Small intestine (tissue), 7 donors: ENCODE data around the gene REXO1. TPM values are rescaled to one million over a fixed set of nuclear protein-coding genes. Genes with fewer than 3 reads are reported as not detected.
A peak's percentile ranks its signal among the peaks of the same experiment; 100 is the strongest.

Experiments
- DNase-seq, 2 donors: peaks; one replicate each; pipeline versions ENCODE4 v3.0.0 to v3.0.0-alpha.2; 2013
- FAIRE-seq: peaks from 2 replicates; lab custom pipeline; 2012; peaks lifted over from hg19 to GRCh38; lab: Jason Lieb, UNC
- H3K27ac ChIP-seq, 3 donors: one replicate each; pipeline ENCODE4 v1.5.1; 2013; ENCODE audit warnings: low read length in 2 of 3, mild to moderate bottlenecking in 2 of 3, control low read depth in 1 of 3, inconsistent platforms in 1 of 3, low read depth in 1 of 3, moderate library complexity in 1 of 3
- H3K27me3 ChIP-seq, 3 donors: one replicate each; pipeline ENCODE4 v1.6.1; 2013; ENCODE audit warnings: low read length in 3 of 3, inconsistent platforms in 1 of 3; ENCODE audit not compliant: control insufficient read depth in 3 of 3, insufficient read depth in 3 of 3
- H3K36me3 ChIP-seq, 3 donors: one replicate each; pipeline ENCODE4 v1.6.1; 2013; ENCODE audit warnings: low read length in 3 of 3, inconsistent platforms in 1 of 3, low read depth in 1 of 3, mild to moderate bottlenecking in 1 of 3, moderate library complexity in 1 of 3; ENCODE audit not compliant: control insufficient read depth in 3 of 3, insufficient read depth in 2 of 3
- H3K4me1 ChIP-seq, 3 donors: one replicate each; pipeline ENCODE4 v1.6.1; 2013; ENCODE audit warnings: low read length in 2 of 3, inconsistent platforms in 1 of 3, low read depth in 1 of 3, mild to moderate bottlenecking in 1 of 3, moderate library complexity in 1 of 3; ENCODE audit not compliant: control insufficient read depth in 3 of 3, insufficient read depth in 2 of 3
- H3K4me3 ChIP-seq, 3 donors: one replicate each; pipeline ENCODE4 v1.5.1; 2013; ENCODE audit warnings: low read length in 3 of 3, control low read depth in 1 of 3, inconsistent platforms in 1 of 3, low read depth in 1 of 3, mild to moderate bottlenecking in 1 of 3, moderate library complexity in 1 of 3
- H3K9me3 ChIP-seq, 2 donors: one replicate each; pipeline ENCODE4 v1.6.1; 2013; ENCODE audit warnings: low read depth in 1 of 2, low read length in 1 of 2; ENCODE audit not compliant: control insufficient read depth in 2 of 2, insufficient read depth in 1 of 2
- WGBS, 3 donors: extraction: QIAGEN DNeasy Blood & Tissue Kit; methylation state at CpG; one replicate each; pipeline ENCODE4 v1.1.7; 2013; 5-methylcytosine and 5-hydroxymethylcytosine counted together
- polyA plus RNA-seq, 4 donors: library from polyadenylated mRNA; stranded (reverse) in 3 of 4; unstranded in 1 of 4; fragments of 200-250 nt in 3 of 4; fragments of 120-200 nt in 1 of 4; gene quantifications; one replicate each; pipeline versions ENCODE4 v1.2.1 to v1.2.3, GENCODE V29; 2013
- donor health status: healthy with polysubstance abuse.
- donor health status: control.
- donor health status: control.
- donor health status: Bipolar disorder and iron deficiency.
- donor health status: healthy.

Gene REXO1
- polyA plus RNA-seq, 4 donors = 18.4 to 31.8 (median 23.6) TPM

DNA sequence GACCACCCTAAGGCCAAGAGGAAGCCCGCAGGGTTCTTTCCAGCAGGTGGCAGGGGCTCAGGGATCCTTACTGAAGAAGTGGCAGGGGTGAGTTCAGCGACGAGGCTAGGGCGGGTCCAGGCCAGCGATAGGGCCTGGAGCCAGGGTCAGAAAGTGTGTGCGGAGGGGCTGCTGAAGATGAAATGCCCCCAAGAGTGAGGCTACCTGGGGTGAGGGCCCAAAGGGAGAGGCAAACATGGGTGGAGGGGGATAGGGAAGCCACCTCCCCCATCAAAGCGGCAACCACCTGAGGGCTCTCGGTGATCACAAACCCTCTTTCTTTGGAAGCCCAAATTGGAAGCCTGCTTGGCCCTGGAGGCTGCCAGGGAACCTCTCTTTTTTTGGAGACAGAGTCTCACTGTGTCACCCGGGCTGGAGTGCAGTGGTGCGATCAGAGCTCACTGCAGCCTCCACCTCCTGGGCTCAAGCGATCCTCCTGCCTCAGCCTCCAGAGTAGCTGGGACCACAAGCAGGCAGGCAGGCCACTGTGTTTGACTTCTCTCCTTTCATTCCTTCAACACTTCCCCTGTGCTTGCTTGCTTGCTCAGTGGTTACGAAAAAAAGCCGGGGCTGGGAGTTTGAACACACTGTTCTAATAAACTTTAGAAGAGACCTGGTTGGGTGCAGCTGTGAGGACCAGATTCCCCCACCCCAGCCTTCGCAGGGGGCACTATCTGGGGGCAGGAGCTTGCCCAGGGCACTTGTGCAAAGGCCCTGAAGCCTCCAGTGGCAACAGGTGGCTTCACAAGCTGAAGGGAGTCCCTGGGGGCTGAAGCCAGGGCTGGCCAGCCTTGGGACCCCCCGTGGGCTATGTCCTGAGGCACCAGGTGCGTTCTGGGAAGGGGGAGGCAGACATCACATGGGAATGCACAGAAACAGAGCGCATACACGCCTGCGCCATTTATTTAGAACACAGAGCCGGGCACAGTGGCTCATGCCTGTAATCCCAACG is 34.8 kb downstream of the REXO1 start:
- DNase-seq = no peak
- no peak overlapping the region for H3K27ac ChIP-seq
- peak overlapping the region in 1 of 3 donors; percentile 35 for H3K4me3 ChIP-seq
- 59 to 66% (median 61%) methylated on average over 20 to 21 of the region's 21 CpGs for WGBS, 3 donors
- no peaks in the 10 kb centered on the region for H3K9me3 ChIP-seq
- no peak for FAIRE-seq
- H3K27me3 ChIP-seq = peaks cover 0 to 2% (median 0%) of the 10 kb centered on the region in 3 donors
- peaks cover 12 to 43% (median 23%) of the 10 kb centered on the region in 3 donors for H3K36me3 ChIP-seq
- H3K4me1 ChIP-seq = peaks cover 0 to 8% (median 5%) of the 10 kb centered on the region in 3 donors

DNA sequence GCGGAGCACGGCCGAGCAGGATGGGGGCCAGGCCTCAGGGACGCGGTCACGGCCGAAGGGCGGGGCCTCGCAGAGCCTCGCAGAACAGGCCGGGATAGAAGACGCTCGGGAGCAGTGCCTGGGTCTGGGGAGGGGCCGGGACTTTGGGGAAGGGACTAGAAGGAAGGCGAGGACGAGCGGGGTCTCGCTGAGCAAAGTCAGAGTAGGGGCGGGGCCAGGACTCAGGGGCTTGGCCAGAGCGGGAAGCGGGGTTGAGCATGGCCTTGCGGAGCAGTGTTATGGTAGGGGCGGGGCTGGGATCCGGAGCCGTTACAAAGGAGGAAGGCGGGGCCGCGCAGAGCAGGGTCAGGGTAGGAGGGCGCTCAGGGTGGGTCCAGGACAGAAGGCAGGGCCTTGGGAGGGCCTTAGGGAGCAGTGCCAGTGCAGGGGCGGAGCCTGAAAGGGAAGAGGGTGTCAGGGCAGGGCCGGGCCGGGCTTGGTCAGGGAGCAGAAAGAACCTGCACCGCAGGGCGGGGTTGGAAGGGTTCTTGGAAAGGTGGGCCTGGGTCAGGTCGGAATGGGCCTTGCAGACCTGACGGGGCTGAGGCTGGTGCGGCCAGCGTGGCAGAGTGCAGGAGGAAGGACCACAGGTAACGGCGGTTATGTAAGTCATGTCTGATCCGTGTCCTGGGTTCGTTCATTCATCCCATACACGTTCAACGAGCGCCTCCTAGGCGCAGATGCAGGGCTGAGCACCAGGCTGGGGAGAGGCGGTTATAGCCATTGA is 35.7 kb downstream of the REXO1 start:
- Histone ChIP-seq H3K9me3 (no peaks in the 10 kb centered on the region), H3K4me1 (peaks cover 0 to 8% (median 5%) of the 10 kb centered on the region in 3 donors), H3K27ac (peak overlapping the region in 1 of 3 donors; percentile 79), H3K36me3 (peaks cover 9 to 34% (median 16%) of the 10 kb centered on the region in 3 donors), H3K27me3 (peaks cover 0 to 2% (median 0%) of the 10 kb centered on the region in 3 donors), H3K4me3 (peak overlapping the region; percentile 34 to 51 (median 35))
- WGBS, 3 donors = 0 to 1% (median 0%) methylated on average over 45 to 47 of the region's 47 CpGs
- DNase-seq = peak; percentile 91 to 97
- no peak for FAIRE-seq

DNA sequence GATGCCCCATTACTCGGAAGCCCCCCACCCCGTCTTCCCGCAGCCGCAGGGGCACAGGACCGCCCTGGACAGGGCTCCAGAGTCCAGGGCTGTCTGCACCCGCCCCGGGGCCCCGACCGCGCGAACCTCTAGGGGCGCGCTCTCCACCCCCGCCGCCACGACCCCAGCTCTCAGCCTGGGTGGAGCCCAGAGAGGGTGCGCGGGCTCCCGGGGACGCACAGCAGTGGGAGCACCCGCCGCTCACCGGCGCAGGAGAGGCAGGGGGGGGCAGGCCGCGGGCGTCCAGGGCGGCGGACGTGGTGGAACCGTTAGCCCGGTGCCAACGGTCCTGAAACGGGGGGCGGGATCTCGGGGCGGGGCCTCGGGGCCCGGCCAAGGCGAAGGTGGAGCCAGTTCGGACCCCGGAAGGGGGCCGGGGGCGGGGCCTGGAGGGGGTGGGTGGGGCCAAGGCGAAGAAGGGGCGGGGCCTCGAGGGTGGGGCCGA is 36.3 kb downstream of the REXO1 start, which contains the start of gene ATP8B3:
TSS of gene ATP8B3 (minus strand) at position 335 of the 484 bp plus-strand sequence. CDS start 540 bp downstream, outside the sequence.
- Histone ChIP-seq H3K4me1 (peaks cover 0 to 8% (median 5%) of the 10 kb centered on the region in 3 donors), H3K4me3 (peak within 1 kb of the TSS; percentile 34 to 51 (median 35)), H3K36me3 (peaks cover 8 to 28% (median 12%) of the 10 kb centered on the region in 3 donors), H3K27ac (peak within 1 kb of the TSS in 1 of 3 donors; percentile 79), H3K9me3 (no peaks in the 10 kb centered on the region), H3K27me3 (peaks cover 0 to 2% (median 0%) of the 10 kb centered on the region in 3 donors)
- FAIRE-seq (no peak), DNase-seq (peak in 1 of 2 donors; percentile 25)
- WGBS, 3 donors = 1 to 2% (median 2%) methylated on average over 25 to 48 of the region's 48 CpGs

DNA sequence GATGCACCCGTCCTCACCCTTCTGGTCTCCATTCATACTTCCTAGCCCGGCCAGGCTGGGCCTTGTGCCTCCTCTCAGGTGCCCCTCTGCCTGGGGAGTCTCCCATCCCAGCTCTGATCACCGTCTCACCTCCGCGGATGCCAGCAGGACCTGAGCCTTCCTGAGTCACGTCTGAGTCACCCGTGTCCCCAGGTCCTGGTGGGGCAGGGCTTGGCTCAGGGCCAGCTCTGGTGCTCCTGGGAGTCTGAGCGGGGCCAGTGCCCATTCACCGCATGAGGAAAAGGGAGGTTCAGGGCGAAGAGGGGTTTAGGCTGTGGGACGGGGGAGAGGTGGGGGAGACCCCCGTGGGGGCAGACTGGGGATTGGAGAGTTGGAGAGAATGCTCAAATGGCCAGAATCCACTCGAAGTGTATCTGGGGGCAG is 36.8 kb downstream of the REXO1 start:
- FAIRE-seq (no peak), DNase-seq (peak; percentile 57 to 93)
- H3K27ac ChIP-seq = peak overlapping the region in 1 of 3 donors; percentile 27
- 7 to 25% (median 25%) methylated on average over 12 to 13 of the region's 13 CpGs for WGBS, 3 donors
- H3K9me3 ChIP-seq = no peaks in the 10 kb centered on the region
- peaks cover 0 to 8% (median 5%) of the 10 kb centered on the region in 3 donors for H3K4me1 ChIP-seq
- H3K27me3 ChIP-seq = peaks cover 0 to 2% (median 0%) of the 10 kb centered on the region in 3 donors
- peaks cover 6 to 23% (median 8%) of the 10 kb centered on the region in 3 donors for H3K36me3 ChIP-seq
- H3K4me3 ChIP-seq = peak overlapping the region in 1 of 3 donors; percentile 51

DNA sequence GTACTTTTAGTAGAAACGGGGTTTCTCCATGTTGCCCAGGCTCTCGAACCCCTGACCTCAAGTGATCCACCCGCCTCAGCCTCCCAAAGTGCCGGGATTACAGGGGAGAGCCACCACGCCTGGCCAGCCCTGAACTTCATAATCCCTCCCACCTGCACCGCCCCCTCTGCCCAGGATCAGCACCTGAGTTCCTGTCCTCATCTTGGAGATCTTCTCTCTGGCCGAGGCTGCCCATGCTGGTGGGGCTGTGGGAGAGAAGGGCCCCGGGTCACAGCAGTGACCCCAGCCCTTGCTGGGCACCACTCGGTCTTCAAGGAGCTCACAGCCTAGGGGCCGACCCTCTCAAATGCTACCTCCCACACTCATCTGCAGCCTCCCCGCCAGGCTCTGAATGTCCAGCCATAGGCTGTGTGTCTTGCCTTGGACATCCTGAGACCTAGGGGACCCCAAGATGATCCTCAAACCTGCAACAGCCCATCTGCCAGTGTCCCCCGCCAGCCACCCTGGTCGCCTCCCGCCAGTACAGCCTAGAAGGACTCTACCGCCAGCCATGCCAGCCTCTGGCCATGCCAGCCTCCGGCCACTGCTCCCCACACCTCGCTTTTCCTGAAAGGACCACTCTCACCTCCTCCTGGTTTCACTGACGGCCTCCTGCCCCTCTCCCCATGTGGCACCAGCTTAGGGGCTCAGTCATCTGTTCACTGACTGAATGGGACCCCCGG is 37.7 kb downstream of the REXO1 start:
- DNase-seq (no peak), FAIRE-seq (no peak)
- Histone ChIP-seq H3K9me3 (no peaks in the 10 kb centered on the region), H3K4me3 (no peak overlapping the region), H3K36me3 (peaks cover 0 to 14% (median 2%) of the 10 kb centered on the region in 3 donors), H3K27ac (no peak overlapping the region), H3K27me3 (peaks cover 0 to 2% (median 0%) of the 10 kb centered on the region in 3 donors), H3K4me1 (peaks cover 0 to 8% (median 5%) of the 10 kb centered on the region in 3 donors)
- 62 to 87% (median 69%) methylated on average over 17 to 19 of the region's 19 CpGs for WGBS, 3 donors

DNA sequence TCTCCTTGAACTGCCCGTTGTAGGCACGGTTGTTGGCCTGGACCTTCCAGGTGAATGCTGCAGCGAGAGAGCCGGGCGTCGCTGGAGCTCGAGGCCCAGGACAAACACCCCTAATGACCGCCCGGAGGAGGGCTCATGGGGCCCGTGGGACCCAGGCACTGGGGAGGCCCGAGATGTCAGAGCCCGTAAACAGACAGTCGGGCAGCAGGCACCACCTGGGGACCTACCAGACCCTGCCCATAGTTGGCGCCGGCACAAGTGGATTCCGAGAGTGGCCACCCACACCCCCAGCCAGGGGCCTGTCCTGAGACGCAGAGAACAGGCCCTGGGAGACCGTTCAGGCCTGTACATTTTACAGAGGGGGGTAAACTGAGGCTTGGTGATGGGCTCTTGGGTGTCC is 38.6 kb downstream of the REXO1 start:
- no peak for FAIRE-seq
- no peak for DNase-seq
- H3K27me3 ChIP-seq = peaks cover 0 to 2% (median 0%) of the 10 kb centered on the region in 3 donors
- no peaks in the 10 kb centered on the region for H3K9me3 ChIP-seq
- peaks cover 0 to 5% (median 0%) of the 10 kb centered on the region in 3 donors for H3K36me3 ChIP-seq
- 64 to 77% (median 68%) methylated on average over 18 of the region's 18 CpGs for WGBS, 3 donors
- peaks cover 0 to 8% (median 5%) of the 10 kb centered on the region in 3 donors for H3K4me1 ChIP-seq
- H3K27ac ChIP-seq = no peak overlapping the region
- no peak overlapping the region for H3K4me3 ChIP-seq

DNA sequence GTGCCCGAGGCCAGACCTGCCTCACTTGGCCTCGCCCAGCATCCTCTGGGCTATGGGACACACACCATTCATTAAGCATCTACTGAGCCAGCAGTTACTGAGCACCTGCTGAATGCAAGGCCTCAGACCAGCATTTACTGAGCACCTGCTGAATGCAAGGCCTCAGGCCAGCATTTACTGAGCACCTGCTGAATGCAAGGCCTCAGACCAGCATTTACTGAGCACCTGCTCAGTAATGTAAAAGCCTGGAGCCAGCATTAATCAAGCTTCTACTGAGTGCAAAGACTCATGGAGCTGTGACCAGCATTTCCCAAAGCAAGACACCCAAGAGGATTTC is 39.9 kb downstream of the REXO1 start:
- Histone ChIP-seq H3K27me3 (peaks cover 0 to 2% (median 0%) of the 10 kb centered on the region in 3 donors), H3K4me1 (peaks cover 0 to 8% (median 5%) of the 10 kb centered on the region in 3 donors), H3K4me3 (no peak overlapping the region), H3K36me3 (no peaks in the 10 kb centered on the region), H3K9me3 (no peaks in the 10 kb centered on the region), H3K27ac (no peak overlapping the region)
- 78 to 87% (median 83%) methylated on average over 2 of the region's 2 CpGs for WGBS, 3 donors
- no peak for FAIRE-seq
- DNase-seq = no peak
